H1 (cell line): ENCODE data around the gene TMEM106C.

Experiments used
- POLR2A ChIP-seq, 2 experiments: IDR thresholded peaks; 1 replicate in 1 of 2; 2 replicates in 1 of 2; pipeline ENCODE4 v1.6.1; 2011; ENCODE audit warnings: low read depth in 2 of 2, low read length in 2 of 2, mild to moderate bottlenecking in 2 of 2; ENCODE audit errors: control extremely low read depth in 1 of 2
- POLR2AphosphoS5 ChIP-seq: IDR thresholded peaks from 2 replicates; pipeline ENCODE4 v1.6.1; 2011; ENCODE audit warnings: low read depth, low read length
- RNF2 ChIP-seq: fragments of 200-900, 300-1000 bp; sonication (generic); IDR thresholded peaks from 2 replicates; pipeline ENCODE4 v1.7.1; 2016; ENCODE audit warnings: borderline replicate concordance, low read depth, mild to moderate bottlenecking, antibody characterized with exemption, low read length; ENCODE audit not compliant: poor library complexity, severe bottlenecking; ENCODE audit errors: missing control alignments
- SIN3A ChIP-seq, 2 experiments: IDR thresholded peaks in 1 of 2; conservative IDR thresholded peaks in 1 of 2; 2 replicates each; pipeline ENCODE4 v1.6.1; 2011 to 2012; ENCODE audit warnings: low read length in 2 of 2, improper control_type of control experiment in 1 of 2, low read depth in 1 of 2, mild to moderate bottlenecking in 1 of 2
- SP1 ChIP-seq: IDR thresholded peaks from 2 replicates; pipeline ENCODE4 v1.6.1; 2011; ENCODE audit warnings: low read depth, low read length
- TAF1 ChIP-seq: IDR thresholded peaks from 2 replicates; pipeline ENCODE4 v1.6.1; 2011; ENCODE audit warnings: mild to moderate bottlenecking, low read depth, low read length
- TF ChIP-seq, protein P1 (sequence below): IDR thresholded peaks from 2 replicates; pipeline ENCODE4 v1.6.1; 2012; ENCODE audit warnings: inconsistent platforms
- TF ChIP-seq, protein P2 (sequence below), 3 experiments: IDR thresholded peaks; 1 replicate in 2 of 3; 2 replicates in 1 of 3; pipeline versions ENCODE4 v1.5.1 to v1.6.1; 2011; ENCODE audit warnings: low read length in 3 of 3, mild to moderate bottlenecking in 3 of 3, inconsistent platforms in 2 of 3, low read depth in 1 of 3, moderate library complexity in 1 of 3; ENCODE audit not compliant: insufficient read depth in 1 of 3; ENCODE audit errors: control extremely low read depth in 1 of 3
- TF ChIP-seq, protein P3 (sequence below): IDR thresholded peaks from 2 replicates; pipeline ENCODE4 v1.6.1; 2012; ENCODE audit warnings: inconsistent platforms

DNA sequence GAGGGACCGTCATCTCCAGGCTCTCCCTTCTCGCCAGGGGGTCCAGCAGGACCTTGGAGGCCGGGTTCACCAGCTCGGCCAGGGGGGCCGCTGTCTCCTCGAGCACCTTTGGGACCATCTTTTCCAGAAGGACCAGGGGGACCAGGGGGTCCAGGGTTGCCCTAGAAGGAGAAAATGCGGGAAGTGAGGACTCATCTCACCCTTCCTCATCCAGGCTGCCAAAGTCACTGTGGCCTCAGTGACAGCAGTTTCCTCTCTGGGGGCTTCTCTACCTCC, 15.1 kb downstream of the TMEM106C start:
- TF ChIP-seq, protein P1, sequence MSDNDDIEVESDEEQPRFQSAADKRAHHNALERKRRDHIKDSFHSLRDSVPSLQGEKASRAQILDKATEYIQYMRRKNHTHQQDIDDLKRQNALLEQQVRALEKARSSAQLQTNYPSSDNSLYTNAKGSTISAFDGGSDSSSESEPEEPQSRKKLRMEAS, result no peak
- TF ChIP-seq RNF2 (no peak), SP1 (no peak), SIN3A (conservative IDR thresholded peaks at IDR 0.05 in 1 of 2, IDR thresholded peaks at IDR 0.05 in 1 of 2; ENCODE audit: low read depth in 1 of 2, low read length in 2 of 2) (no peak), TAF1 (no peak), POLR2A (IDR thresholded peaks at IDR 0.05; ENCODE audit: control extremely low read depth in 1 of 2, low read depth in 2 of 2, low read length in 2 of 2) (no peak), POLR2AphosphoS5 (no peak)
- TF ChIP-seq, protein P2, sequence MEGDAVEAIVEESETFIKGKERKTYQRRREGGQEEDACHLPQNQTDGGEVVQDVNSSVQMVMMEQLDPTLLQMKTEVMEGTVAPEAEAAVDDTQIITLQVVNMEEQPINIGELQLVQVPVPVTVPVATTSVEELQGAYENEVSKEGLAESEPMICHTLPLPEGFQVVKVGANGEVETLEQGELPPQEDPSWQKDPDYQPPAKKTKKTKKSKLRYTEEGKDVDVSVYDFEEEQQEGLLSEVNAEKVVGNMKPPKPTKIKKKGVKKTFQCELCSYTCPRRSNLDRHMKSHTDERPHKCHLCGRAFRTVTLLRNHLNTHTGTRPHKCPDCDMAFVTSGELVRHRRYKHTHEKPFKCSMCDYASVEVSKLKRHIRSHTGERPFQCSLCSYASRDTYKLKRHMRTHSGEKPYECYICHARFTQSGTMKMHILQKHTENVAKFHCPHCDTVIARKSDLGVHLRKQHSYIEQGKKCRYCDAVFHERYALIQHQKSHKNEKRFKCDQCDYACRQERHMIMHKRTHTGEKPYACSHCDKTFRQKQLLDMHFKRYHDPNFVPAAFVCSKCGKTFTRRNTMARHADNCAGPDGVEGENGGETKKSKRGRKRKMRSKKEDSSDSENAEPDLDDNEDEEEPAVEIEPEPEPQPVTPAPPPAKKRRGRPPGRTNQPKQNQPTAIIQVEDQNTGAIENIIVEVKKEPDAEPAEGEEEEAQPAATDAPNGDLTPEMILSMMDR (IDR thresholded peaks at IDR 0.05; ENCODE audit: control extremely low read depth in 1 of 3, insufficient read depth in 1 of 3, low read depth in 1 of 3, low read length in 3 of 3), result no peak
- TF ChIP-seq, protein P3, sequence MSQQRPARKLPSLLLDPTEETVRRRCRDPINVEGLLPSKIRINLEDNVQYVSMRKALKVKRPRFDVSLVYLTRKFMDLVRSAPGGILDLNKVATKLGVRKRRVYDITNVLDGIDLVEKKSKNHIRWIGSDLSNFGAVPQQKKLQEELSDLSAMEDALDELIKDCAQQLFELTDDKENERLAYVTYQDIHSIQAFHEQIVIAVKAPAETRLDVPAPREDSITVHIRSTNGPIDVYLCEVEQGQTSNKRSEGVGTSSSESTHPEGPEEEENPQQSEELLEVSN, result no peak
